HG02884 (cell line): ENCODE data around the gene KCNA2.

Source experiments
- ATAC-seq: cut with Tn5 transposase; IDR thresholded peaks from one replicate; pipeline ENCODE4 v1.9.1; 2021; ENCODE audit warnings: mild to moderate bottlenecking, moderate library complexity; ENCODE audit not compliant: unreplicated experiment

The KCNA2 gene

GRCh38 chr1:110605901-110606656 is at the start of gene KCNA2:
Gene KCNA2 (minus strand): TSS chr1:110606358. CDS start chr1:110604782, 1,576 bp downstream.
- ATAC-seq = no peak

- ATAC-seq = no peak
These were observed 44.5 kb upstream of the KCNA2 start for GRCh38 chr1:110650609-110651008.

- no peak for ATAC-seq
These were observed 42.3 kb upstream of the KCNA2 start for GRCh38 chr1:110648417-110648816.

- no peak for ATAC-seq
These were observed 41.2 kb upstream of the KCNA2 start for GRCh38 chr1:110647254-110647891.

- ATAC-seq = no peak
These were observed 39.9 kb upstream of the KCNA2 start for GRCh38 chr1:110645821-110646735.

- no peak for ATAC-seq
These were observed 39.1 kb upstream of the KCNA2 start for GRCh38 chr1:110645211-110645610.

GRCh38 chr1:110643879-110644472 is 37.8 kb upstream of the KCNA2 start:
- ATAC-seq = no peak

GRCh38 chr1:110639724-110640386 is 33.7 kb upstream of the KCNA2 start:
- ATAC-seq = no peak

GRCh38 chr1:110638556-110638955 is 32.4 kb upstream of the KCNA2 start:
- no peak for ATAC-seq

- no peak for ATAC-seq
These were observed 31.9 kb upstream of the KCNA2 start for GRCh38 chr1:110638058-110638457.

GRCh38 chr1:110637475-110637874 is 31.3 kb upstream of the KCNA2 start:
- ATAC-seq = no peak

- no peak for ATAC-seq
These were observed 30.2 kb upstream of the KCNA2 start for GRCh38 chr1:110636149-110636935.

GRCh38 chr1:110635434-110635833 is 29.3 kb upstream of the KCNA2 start:
- ATAC-seq = no peak

GRCh38 chr1:110634455-110635311 is 28.5 kb upstream of the KCNA2 start:
- ATAC-seq = peak; percentile 73

GRCh38 chr1:110634086-110634454 is 27.9 kb upstream of the KCNA2 start:
- no peak for ATAC-seq

- ATAC-seq = no peak
These were observed 27.5 kb upstream of the KCNA2 start for GRCh38 chr1:110633646-110634030.

GRCh38 chr1:110631836-110632620 is 25.9 kb upstream of the KCNA2 start:
- ATAC-seq = no peak
